ENCODE measurements around the gene LRP1B.
A peak's percentile ranks its signal among the peaks of the same experiment; 100 is the strongest.
"Not testable (repeated sequence)": the region's sequence is repeated elsewhere in the genome, so short reads cannot be mapped to it uniquely, and the experiment has no call there.

LRP1B gene

DNA sequence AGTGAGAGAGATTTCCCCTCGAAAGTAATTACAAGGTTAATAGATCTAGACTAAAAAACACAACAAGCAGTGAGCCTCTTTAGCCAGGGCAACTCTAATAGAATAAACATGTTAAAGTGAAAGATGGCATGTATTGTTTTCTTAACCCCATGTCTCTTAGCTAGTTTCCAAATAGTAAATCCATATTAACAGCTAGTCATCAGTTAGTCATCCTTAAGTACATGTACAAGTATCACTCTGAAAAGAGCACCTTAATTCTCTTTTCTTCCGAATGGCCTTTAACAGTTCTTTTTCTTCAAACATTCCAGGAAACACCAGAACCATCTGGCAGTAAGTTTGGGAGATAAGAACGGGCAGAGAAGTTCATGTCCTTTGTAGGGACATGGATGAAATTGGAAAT is 1480.0 kb downstream of the LRP1B start:
- Histone ChIP-seq H3K4me3 (no peak overlapping the region), H3K36me3 (replicated peaks) (no peaks in the 10 kb centered on the region), H3K4me1 (no peaks in the 10 kb centered on the region), H3K27me3 (ENCODE audit: low read depth) (no peaks in the 10 kb centered on the region), H3K9me3 (no peaks in the 10 kb centered on the region)
- DNase-seq (ENCODE audit: low spot score in 2 of 2): no peak
- in situ Hi-C loops (cut with MboI; ENCODE audit: low sequenced_read_pairs): no loop called here

DNA sequence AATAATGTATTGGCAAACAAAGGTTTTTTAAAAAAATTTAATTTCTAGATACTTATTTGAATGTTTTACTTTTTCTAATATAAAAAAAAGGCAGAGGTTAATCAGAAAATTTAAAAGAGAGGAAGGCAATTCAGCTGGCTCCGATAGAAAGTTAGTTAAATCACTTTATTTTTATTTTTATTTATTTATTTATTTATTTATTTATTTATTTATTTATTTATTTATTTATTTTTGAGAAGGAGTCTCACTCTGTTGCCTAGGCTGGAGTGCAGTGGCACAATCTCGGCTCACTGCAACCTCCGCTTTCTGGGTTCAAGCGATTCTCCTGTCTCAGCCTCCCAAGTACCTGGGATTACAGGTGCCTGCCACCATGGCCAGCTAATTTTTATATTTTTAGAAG is 1480.7 kb downstream of the LRP1B start:
- H3K9me3 ChIP-seq; H3K4me1 ChIP-seq; H3K36me3 ChIP-seq (replicated peaks); H3K27me3 ChIP-seq (ENCODE audit: low read depth); H3K4me3 ChIP-seq; in situ Hi-C loops (cut with MboI; ENCODE audit: low sequenced_read_pairs); DNase-seq (ENCODE audit: low spot score in 2 of 2): not testable (repeated sequence)

DNA sequence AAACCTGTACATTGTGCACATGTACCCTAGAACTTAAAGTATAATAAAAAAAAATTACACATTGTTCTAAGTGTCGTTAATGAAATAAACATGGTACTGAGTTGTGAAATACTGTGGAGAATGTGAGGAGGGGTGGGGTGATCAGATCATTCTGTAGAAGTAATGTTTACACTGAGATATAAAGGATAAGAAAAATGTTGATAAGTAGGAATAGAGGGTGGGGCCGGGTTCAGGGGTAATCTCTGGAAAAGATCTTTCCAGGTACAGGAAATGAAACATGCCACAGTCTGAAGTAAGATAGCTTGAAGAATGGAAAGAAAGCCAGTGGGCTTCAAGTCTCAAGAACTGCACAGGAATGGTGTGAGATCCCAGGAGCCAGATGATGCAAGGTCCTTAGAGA is 1482.4 kb downstream of the LRP1B start:
- DNase-seq (ENCODE audit: low spot score in 2 of 2): no peak
- no peaks in the 10 kb centered on the region for H3K36me3 ChIP-seq (replicated peaks)
- H3K9me3 ChIP-seq: no peaks in the 10 kb centered on the region
- in situ Hi-C loops (cut with MboI; ENCODE audit: low sequenced_read_pairs): no loop called here
- H3K4me3 ChIP-seq: no peak overlapping the region
- H3K27me3 ChIP-seq (ENCODE audit: low read depth): no peaks in the 10 kb centered on the region
- H3K4me1 ChIP-seq: peaks cover 7% of the 10 kb centered on the region

DNA sequence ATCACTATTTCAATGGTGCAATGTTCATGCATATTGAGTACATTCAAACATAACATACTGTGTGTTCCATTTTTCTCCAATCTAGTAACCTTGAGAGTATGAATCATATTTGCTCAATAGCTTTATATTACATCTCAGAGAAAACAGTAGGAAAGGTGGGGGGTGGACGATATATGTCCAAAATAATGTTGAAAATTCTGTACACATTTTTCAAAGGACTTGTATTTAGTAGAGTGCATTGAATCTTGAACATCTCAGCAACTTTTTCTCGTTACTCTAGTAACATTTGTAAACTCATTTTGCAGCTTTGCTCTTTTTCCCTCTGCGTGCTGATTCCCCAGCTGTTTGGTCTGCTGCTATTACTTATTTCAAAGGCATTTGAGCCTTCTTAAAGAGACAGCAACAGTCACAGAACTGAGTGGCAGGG is 1487.0 kb downstream of the LRP1B start:
- Histone ChIP-seq H3K9me3 (no peaks in the 10 kb centered on the region), H3K36me3 (replicated peaks) (no peaks in the 10 kb centered on the region), H3K27me3 (ENCODE audit: low read depth) (no peaks in the 10 kb centered on the region), H3K4me3 (no peak overlapping the region), H3K4me1 (peaks cover 19% of the 10 kb centered on the region)
- DNase-seq (ENCODE audit: low spot score in 2 of 2): peak in 1 of 2 experiments; percentile 36
- in situ Hi-C loops (cut with MboI; ENCODE audit: low sequenced_read_pairs): no loop called here

DNA sequence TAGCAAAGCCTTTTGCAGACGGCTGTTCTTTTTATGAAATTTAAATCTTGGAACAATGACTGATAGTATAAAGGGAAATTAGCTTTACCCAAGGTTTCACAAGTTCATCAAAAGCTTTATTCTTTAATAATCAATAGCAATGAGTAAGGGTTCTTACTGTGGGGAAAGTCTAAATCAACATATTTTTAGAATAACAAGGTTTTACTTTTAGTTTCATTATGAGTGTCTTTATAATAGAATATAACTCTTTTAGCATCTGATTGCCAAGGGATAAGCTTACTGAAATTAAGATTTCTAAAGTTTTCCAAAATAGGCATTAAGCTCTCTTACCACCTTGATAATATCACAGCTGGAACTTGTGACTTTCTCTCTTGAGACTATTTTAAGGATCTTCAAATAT is 1489.7 kb downstream of the LRP1B start:
- Histone ChIP-seq H3K9me3 (no peaks in the 10 kb centered on the region), H3K27me3 (ENCODE audit: low read depth) (no peaks in the 10 kb centered on the region), H3K4me1 (peaks cover 19% of the 10 kb centered on the region), H3K4me3 (no peak overlapping the region), H3K36me3 (replicated peaks) (no peaks in the 10 kb centered on the region)
- DNase-seq (ENCODE audit: low spot score in 2 of 2): peak in 1 of 2 experiments; percentile 33
- in situ Hi-C loops (cut with MboI; ENCODE audit: low sequenced_read_pairs): no loop called here

DNA sequence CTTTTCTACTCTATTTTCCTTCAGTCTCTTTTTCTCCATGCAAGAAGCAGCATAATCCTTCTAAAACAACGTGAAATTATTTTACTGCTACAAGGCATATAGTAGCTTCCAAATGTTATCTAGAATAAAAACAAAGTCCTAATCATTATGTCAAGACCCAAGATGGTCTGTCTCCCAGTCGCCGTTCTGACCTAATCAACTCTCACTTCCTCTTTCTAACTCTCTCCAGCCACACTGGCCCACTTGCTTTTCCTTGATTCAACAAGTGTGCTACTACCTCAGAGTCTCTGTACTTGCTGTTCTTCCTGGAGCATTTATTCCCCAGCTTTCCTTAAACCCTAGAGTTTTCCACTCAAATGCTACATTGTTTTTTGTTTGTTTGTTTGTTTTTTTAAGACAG is 1491.2 kb downstream of the LRP1B start:
- H3K9me3 ChIP-seq: no peaks in the 10 kb centered on the region
- no peak for DNase-seq (ENCODE audit: low spot score in 2 of 2)
- in situ Hi-C loops (cut with MboI; ENCODE audit: low sequenced_read_pairs): no loop called here
- H3K4me1 ChIP-seq: peaks cover 19% of the 10 kb centered on the region
- no peaks in the 10 kb centered on the region for H3K36me3 ChIP-seq (replicated peaks)
- no peaks in the 10 kb centered on the region for H3K27me3 ChIP-seq (ENCODE audit: low read depth)
- no peak overlapping the region for H3K4me3 ChIP-seq

DNA sequence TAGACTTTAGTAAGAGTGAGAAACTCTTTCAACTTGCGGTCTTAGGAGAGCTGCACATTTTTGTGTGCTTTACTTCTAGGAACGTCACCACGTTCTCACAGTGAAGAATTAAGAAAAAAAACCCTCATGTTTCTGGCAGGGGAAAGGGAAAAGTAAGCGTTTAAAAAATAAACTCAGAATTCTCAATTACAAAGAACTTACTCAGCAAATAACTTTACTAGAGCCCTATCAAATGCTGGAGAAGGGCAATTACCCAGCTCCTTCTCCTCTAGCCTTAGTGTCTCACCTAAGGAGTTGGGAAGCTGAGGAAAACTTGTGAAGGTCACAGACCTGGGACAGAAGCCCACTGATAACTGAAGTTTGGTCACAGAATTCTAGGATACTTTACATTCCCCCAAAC is 1500.3 kb downstream of the LRP1B start:
- in situ Hi-C loops (cut with MboI; ENCODE audit: low sequenced_read_pairs): no loop called here
- Histone ChIP-seq H3K4me3 (no peak overlapping the region), H3K36me3 (replicated peaks) (no peaks in the 10 kb centered on the region; the same call in 1 of the 2 replicates), H3K9me3 (no peaks in the 10 kb centered on the region), H3K4me1 (peaks cover 6% of the 10 kb centered on the region), H3K27me3 (ENCODE audit: low read depth) (no peaks in the 10 kb centered on the region)
- no peak for DNase-seq (ENCODE audit: low spot score in 2 of 2)

DNA sequence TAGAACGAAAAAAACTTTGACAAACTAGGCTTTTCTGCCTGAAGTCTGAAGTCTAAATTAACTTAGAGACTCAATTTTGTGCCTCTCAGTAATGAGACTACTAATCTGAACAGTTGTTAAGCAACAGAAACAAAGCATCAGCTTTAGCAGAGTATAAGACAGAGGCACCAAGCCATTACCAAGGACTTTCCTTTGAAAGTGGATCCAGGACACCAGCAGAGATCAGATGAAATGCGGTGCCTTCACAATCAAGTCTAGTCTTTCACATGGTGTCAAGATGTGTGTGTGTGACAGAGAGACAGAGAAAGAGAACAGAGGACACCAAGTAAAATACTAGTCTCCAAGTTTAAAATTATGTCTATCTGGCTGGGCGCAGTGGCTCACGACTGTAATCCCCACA is 1502.9 kb downstream of the LRP1B start:
- Histone ChIP-seq H3K36me3 (replicated peaks) (no peaks in the 10 kb centered on the region; the same call in 1 of the 2 replicates), H3K9me3 (no peaks in the 10 kb centered on the region), H3K4me1 (peaks cover 6% of the 10 kb centered on the region), H3K27me3 (ENCODE audit: low read depth) (no peaks in the 10 kb centered on the region), H3K4me3 (no peak overlapping the region)
- DNase-seq (ENCODE audit: low spot score in 2 of 2): no peak
- in situ Hi-C loops (cut with MboI; ENCODE audit: low sequenced_read_pairs): no loop called here

DNA sequence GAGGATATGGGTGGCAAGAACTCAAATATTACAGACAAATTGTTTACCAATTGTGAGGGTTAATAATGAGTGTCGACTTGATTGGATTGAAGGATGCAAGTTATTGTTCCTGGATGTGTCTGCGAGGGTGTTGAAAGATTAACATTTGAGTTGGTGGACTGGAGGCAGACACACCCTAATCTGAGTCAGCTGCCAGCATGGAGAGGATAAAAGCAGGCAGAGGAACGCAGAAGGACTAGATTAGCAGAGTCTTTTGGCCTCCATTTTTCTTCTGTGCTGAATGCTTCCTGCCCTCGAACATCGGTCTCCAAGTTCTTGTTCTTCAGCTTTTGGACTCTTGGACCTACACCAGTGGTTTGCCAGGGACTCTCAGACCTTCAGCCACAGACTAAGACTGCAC is 1503.7 kb downstream of the LRP1B start:
- Histone ChIP-seq H3K9me3 (no peaks in the 10 kb centered on the region), H3K27me3 (ENCODE audit: low read depth) (no peaks in the 10 kb centered on the region), H3K36me3 (replicated peaks) (no peaks in the 10 kb centered on the region; the same call in 1 of the 2 replicates), H3K4me1 (peaks cover 6% of the 10 kb centered on the region), H3K4me3 (no peak overlapping the region)
- in situ Hi-C loops (cut with MboI; ENCODE audit: low sequenced_read_pairs): no loop called here
- DNase-seq (ENCODE audit: low spot score in 2 of 2): peak in 1 of 2 experiments; percentile 22

DNA sequence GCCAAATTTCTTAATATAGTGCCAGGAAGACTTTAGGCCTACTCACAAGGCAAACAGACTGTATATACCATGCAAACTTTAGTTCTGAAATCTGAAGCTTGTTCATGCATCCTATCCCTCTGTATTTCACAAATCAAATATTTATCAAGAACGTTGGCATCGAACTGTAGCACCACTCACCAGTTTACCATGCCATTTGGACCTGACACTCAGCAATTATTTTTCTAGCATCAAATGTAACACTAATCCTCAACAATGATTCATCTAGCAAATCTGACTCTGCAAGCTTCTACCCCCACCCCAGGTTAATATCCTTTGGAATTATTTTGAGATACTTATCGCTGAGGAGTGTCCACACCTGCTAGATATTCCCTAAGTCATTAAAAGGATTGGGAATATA is 1506.6 kb downstream of the LRP1B start:
- no peaks in the 10 kb centered on the region for H3K36me3 ChIP-seq (replicated peaks)
- DNase-seq (ENCODE audit: low spot score in 2 of 2): no peak
- peaks cover 6% of the 10 kb centered on the region for H3K4me1 ChIP-seq
- in situ Hi-C loops (cut with MboI; ENCODE audit: low sequenced_read_pairs): no loop called here
- H3K27me3 ChIP-seq (ENCODE audit: low read depth): no peaks in the 10 kb centered on the region
- no peaks in the 10 kb centered on the region for H3K9me3 ChIP-seq
- H3K4me3 ChIP-seq: no peak overlapping the region

DNA sequence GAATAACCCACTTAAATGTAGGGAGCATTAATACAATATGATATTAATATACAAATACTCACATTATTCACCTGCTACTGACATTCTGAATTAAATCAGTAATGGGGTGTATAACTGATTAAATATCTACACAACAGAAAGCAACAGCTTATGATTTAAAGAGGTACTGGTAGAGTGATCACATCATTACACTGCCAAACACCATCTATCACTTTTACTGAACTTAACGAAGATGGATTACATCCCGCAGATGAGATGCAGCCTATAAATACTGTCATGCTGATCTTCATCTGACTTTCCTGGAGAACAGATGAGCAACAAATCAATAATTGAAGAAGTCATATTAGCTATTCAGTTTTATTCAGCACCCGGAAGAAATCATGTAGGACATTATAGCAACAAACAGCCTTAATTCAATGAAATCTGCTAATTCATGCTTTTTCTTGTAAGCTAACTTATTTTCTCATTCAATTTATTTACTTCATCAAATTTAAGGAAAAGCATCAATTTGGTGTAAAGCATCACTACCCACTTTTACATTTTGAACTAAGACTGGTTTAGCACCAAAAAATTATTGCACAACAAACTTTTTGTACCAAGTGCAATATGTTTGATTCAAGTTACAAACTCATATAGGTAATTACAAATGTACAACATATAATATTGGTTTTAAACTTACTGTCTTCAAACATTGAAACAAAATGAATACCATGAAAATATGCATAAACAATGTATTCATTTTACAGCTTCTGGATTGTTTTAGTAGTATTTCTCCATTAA is 1509.0 kb downstream of the LRP1B start:
- no peak overlapping the region for H3K4me3 ChIP-seq
- H3K36me3 ChIP-seq (replicated peaks): no peaks in the 10 kb centered on the region
- no peaks in the 10 kb centered on the region for H3K9me3 ChIP-seq
- no peaks in the 10 kb centered on the region for H3K27me3 ChIP-seq (ENCODE audit: low read depth)
- peaks cover under 1% of the 10 kb centered on the region; the same call in 1 of the 2 replicates for H3K4me1 ChIP-seq
- in situ Hi-C loops (cut with MboI; ENCODE audit: low sequenced_read_pairs): no loop called here
- no peak for DNase-seq (ENCODE audit: low spot score in 2 of 2)

DNA sequence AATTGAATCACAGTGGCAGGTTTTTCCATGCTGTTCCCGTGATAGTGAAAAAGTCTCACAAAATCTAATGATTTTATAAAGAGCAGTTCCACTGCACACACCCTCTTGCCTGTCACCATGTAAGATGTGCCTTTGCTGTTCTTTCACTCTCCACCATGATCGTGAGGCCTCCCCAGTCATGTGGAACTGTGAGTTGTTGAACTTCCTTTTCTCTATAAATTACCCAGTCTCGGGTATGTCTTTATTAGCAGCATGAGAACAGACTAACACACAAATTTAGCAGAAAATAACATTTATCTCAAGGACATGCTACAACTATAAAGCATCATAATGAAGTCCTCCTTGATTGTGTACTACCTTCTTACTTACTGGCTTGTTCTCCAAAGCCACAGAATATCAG is 1526.0 kb downstream of the LRP1B start:
- in situ Hi-C loops (cut with MboI; ENCODE audit: low sequenced_read_pairs): no loop called here
- no peaks in the 10 kb centered on the region for H3K9me3 ChIP-seq
- DNase-seq (ENCODE audit: low spot score in 2 of 2): no peak

DNA sequence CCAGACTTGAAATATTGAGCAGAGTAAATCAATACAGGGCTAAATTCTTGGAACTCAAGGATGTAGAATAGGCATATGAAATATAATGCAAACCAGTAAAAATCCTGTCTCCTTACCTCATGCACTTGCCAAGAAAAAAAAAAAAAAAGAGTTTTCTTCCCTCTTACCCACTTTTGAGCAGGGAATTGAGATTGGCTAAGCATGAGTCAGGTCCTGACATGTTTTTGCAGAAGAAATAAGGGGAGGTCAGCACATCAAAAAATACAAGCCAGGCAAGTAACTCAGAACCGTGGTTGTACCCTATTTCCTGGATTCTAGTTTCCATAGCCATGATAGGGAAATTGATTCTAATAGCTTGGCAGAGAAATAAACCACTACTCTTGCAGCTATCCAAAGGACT is 1526.7 kb downstream of the LRP1B start:
- Histone ChIP-seq H3K4me1 (0 out of 2 replicates have a peak, but pooled peaks cover 2% of the 10 kb centered on the region), H3K4me3 (no peak overlapping the region), H3K9me3 (no peaks in the 10 kb centered on the region), H3K36me3 (replicated peaks) (no peaks in the 10 kb centered on the region), H3K27me3 (ENCODE audit: low read depth) (no peaks in the 10 kb centered on the region)
- in situ Hi-C loops (cut with MboI; ENCODE audit: low sequenced_read_pairs): no loop called here
- DNase-seq (ENCODE audit: low spot score in 2 of 2): no peak

More for the DNA sequence above, 1526.0 kb downstream of the LRP1B start:
- Histone ChIP-seq H3K27me3 (ENCODE audit: low read depth) (no peaks in the 10 kb centered on the region), H3K36me3 (replicated peaks) (no peaks in the 10 kb centered on the region), H3K4me1 (0 out of 2 replicates have a peak, but pooled peaks cover 2% of the 10 kb centered on the region), H3K4me3 (no peak overlapping the region)

DNA sequence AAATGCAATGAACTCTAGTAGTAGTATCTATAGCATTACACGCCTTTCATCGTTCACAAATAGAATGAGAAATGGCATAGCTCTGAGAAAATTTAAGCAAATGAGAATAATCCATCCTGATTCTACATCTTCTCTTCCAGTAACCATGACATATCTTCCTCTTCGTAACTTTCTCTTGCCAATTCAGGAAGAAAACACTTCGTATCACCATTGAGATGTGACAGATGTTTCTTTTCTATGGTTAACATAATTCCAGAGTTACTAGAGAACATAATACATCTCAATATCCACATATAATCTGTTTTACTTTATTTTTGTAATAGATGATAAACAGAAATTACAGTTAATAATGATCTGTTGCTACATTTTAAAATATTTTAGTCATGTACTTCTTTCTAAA is 1527.4 kb downstream of the LRP1B start:
- Histone ChIP-seq H3K27me3 (ENCODE audit: low read depth) (no peaks in the 10 kb centered on the region), H3K9me3 (no peaks in the 10 kb centered on the region), H3K4me1 (peaks cover 2% of the 10 kb centered on the region; the same call in 1 of the 2 replicates), H3K4me3 (no peak overlapping the region), H3K36me3 (replicated peaks) (no peaks in the 10 kb centered on the region)
- in situ Hi-C loops (cut with MboI; ENCODE audit: low sequenced_read_pairs): no loop called here
- no peak for DNase-seq (ENCODE audit: low spot score in 2 of 2)

All from HAP-1 (cell line).